Transverse colon (tissue), 4 donors: ENCODE data around the gene EXT2.

Experiments
- CTCF ChIP-seq, 5 experiments: fragments of 200-600 bp in 3 of 5; fragments of 450-650 bp in 2 of 5; sonication (generic) in 3 of 5; IDR thresholded peaks; 1 replicate in 2 of 5; 2 replicates in 3 of 5; pipeline ENCODE4 v1.5.1; 2016 to 2017; ENCODE audit warnings: antibody characterized with exemption in 5 of 5, inconsistent platforms in 3 of 5, mild to moderate bottlenecking in 2 of 5, moderate library complexity in 1 of 5
- EP300 ChIP-seq: sonication (generic); formaldehyde crosslinking; IDR thresholded peaks from one replicate; pipeline ENCODE4 v1.6.1; 2017; ENCODE audit warnings: antibody characterized with exemption, low read depth
- POLR2A ChIP-seq: fragments of 450-650 bp; IDR thresholded peaks from one replicate; pipeline ENCODE4 v1.6.1; 2016; ENCODE audit warnings: antibody characterized with exemption, mild to moderate bottlenecking, moderate library complexity
- POLR2AphosphoS5 ChIP-seq, 3 donors: sonication (generic); formaldehyde crosslinking; IDR thresholded peaks; one replicate each; pipeline ENCODE4 v1.6.1; 2016; ENCODE audit warnings: antibody characterized with exemption in 3 of 3

- TF ChIP-seq CTCF (IDR thresholded peaks at IDR 0.05) (no peak), EP300 (no peak), POLR2A (no peak), POLR2AphosphoS5 (IDR thresholded peaks at IDR 0.05) (no peak)
Measured at GRCh38 chr11:44112091-44112821, 16.8 kb downstream of the EXT2 start.
